ENCODE data around the gene CDC42EP5. TPM values are rescaled to one million over a fixed set of nuclear protein-coding genes. Genes with fewer than 3 reads are reported as not detected.

Gene CDC42EP5
- total RNA-seq, 1 donor from 2014 or later: 153 TPM

DNA sequence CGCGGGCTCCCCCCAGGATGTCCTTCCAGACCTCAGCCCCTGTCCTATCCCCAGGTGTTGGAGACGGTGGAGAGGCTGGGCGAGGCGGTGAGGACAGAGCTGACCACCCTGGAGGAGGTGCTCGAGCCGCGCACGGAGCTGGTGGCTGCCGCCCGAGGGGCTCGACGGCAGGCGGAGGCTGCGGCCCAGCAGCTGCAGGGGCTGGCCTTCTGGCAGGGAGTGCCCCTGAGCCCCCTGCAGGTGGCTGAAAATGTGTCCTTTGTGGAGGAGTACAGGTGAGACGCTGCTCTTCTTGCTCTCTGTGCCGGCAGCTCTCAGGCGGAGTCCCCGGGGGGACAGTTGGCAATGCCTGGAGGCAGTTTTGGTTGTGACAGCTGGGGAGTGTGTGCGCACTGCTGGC, 51.0 kb downstream of the CDC42EP5 start:
- no peaks in the 10 kb centered on the region for H3K27me3 ChIP-seq
- intact Hi-C loops (cut with DNase I): no loop called here

DNA sequence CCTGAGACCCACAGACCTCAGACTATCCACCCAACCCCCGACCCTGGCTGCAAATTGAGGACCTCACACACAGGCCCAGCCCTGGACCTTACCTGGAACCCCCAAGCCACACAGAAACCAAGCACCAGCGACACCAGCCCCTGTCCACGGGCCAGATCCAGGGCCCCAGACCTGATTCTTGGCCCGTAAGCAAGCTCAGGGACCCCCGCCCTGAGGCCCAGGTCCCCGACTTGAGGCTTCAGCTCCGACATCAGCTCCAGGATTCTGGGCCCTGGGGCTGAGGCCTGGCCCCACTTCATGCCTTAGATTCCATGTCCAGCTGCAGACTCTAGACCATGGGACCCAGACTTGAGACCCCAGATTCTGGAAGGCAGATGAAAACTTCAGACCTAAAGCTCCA, 51.6 kb downstream of the CDC42EP5 start:
- H3K27ac ChIP-seq: no peak overlapping the region
- H3K9me3 ChIP-seq: no peaks in the 10 kb centered on the region
- DNase-seq (ENCODE audit: low spot score in 2 of 2): no peak
- H3K4me3 ChIP-seq: no peak overlapping the region
- no peaks in the 10 kb centered on the region for H3K36me3 ChIP-seq
- intact Hi-C loops (cut with DNase I): no loop called here
- TF ChIP-seq, protein P1, sequence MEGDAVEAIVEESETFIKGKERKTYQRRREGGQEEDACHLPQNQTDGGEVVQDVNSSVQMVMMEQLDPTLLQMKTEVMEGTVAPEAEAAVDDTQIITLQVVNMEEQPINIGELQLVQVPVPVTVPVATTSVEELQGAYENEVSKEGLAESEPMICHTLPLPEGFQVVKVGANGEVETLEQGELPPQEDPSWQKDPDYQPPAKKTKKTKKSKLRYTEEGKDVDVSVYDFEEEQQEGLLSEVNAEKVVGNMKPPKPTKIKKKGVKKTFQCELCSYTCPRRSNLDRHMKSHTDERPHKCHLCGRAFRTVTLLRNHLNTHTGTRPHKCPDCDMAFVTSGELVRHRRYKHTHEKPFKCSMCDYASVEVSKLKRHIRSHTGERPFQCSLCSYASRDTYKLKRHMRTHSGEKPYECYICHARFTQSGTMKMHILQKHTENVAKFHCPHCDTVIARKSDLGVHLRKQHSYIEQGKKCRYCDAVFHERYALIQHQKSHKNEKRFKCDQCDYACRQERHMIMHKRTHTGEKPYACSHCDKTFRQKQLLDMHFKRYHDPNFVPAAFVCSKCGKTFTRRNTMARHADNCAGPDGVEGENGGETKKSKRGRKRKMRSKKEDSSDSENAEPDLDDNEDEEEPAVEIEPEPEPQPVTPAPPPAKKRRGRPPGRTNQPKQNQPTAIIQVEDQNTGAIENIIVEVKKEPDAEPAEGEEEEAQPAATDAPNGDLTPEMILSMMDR (IDR thresholded peaks at IDR 0.05): no peak
- peaks cover 5% of the 10 kb centered on the region for H3K27me3 ChIP-seq
- peaks cover 0 to 3% of the 10 kb centered on the region in 2 donors for H3K4me1 ChIP-seq

More for the DNA sequence above, 51.0 kb downstream of the CDC42EP5 start:
- Histone ChIP-seq H3K4me3 (no peak overlapping the region), H3K9me3 (no peaks in the 10 kb centered on the region), H3K4me1 (peaks cover 0 to 3% of the 10 kb centered on the region in 2 donors), H3K36me3 (no peaks in the 10 kb centered on the region), H3K27ac (no peak overlapping the region)
- DNase-seq (ENCODE audit: low spot score in 2 of 2): no peak
- TF ChIP-seq, protein P1 (IDR thresholded peaks at IDR 0.05): no peak

DNA sequence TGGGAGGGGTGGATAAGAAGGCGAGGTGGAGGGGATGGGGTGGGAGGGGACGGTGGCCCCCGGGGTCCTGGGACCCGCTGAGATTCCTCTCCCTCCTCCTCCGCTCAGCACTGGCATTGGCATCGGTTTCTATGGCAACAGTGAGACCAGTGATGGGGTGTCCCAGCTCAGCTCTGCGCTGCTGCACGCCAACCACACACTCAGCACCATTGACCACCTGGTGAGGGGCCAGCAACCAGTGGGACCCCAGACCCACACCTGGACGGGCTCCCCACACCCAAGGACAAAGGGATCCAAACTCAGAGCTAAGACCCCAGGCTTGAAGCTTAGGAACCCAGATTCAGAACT, 52.0 kb downstream of the CDC42EP5 start:
- Histone ChIP-seq H3K4me1 (peaks cover 0 to 3% of the 10 kb centered on the region in 2 donors), H3K27ac (no peak overlapping the region), H3K27me3 (peaks cover 8% of the 10 kb centered on the region), H3K9me3 (no peaks in the 10 kb centered on the region), H3K4me3 (no peak overlapping the region), H3K36me3 (no peaks in the 10 kb centered on the region)
- TF ChIP-seq, protein P1 (IDR thresholded peaks at IDR 0.05): no peak
- intact Hi-C loops (cut with DNase I): no loop called here
- no peak for DNase-seq (ENCODE audit: low spot score in 2 of 2)

DNA sequence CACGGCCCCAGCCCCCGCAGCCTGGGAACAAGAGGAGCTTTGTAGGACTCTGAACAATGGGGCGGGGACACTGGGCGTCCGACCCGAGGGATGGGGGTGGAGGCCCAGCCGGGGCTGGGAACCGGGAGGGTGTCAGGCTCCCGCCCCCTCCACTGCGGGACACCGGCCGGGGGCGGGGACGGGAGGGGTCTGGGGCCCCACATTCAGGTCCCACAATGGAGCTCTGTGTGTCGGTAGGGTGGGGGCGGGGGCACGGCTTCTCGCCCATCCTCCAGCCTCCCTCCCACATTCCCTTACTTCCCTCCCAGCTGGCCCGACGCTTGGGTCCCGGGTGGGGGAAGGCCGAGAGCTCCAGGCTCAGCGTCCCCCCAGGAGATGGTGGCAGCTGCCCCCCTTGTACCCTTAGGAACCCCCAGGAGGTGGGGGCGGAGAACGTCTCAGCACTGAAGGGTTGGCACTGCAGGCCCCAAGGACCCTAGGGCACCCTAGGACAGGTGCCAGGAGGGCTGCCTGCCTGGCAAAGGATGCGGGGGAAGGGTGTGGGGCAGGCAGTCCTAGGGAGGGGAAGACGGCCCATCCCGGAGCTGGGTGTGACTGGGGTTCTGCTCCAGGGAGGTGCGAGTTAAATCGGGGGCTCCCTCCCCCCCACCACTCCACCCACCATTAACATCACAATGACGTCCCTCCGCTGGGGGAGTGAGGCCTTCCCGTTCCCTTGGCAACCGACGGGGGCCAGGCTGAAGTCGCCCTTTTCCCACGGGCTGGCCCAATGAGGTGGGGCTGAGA, 52.5 kb downstream of the CDC42EP5 start:
- intact Hi-C loops (cut with DNase I): no loop called here
- Histone ChIP-seq H3K9me3 (no peaks in the 10 kb centered on the region), H3K27ac (no peak overlapping the region), H3K4me3 (no peak overlapping the region), H3K27me3 (peaks cover 9% of the 10 kb centered on the region), H3K4me1 (peaks cover 0 to 3% of the 10 kb centered on the region in 2 donors), H3K36me3 (no peaks in the 10 kb centered on the region)
- TF ChIP-seq, protein P1 (IDR thresholded peaks at IDR 0.05): no peak
- DNase-seq (ENCODE audit: low spot score in 2 of 2): no peak

DNA sequence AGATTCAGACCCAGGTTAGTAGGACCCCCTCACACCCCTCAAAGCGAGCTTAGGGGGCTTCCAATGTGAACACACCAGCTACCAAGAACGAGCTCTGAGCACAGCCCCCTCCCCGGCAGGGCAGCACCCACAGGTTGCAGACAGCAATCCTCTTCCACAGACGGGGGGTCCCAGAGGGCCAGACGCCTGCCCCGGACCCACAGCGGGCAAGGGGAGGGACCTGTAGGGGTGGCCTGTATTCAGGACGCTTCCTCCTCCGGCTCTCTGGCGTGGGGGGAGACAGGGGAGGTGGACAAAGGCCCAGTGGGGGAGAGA, 53.1 kb downstream of the CDC42EP5 start:
- peaks cover 14% of the 10 kb centered on the region for H3K27me3 ChIP-seq
- no peak overlapping the region for H3K27ac ChIP-seq
- no peaks in the 10 kb centered on the region for H3K9me3 ChIP-seq
- peaks cover 0 to 3% of the 10 kb centered on the region in 2 donors for H3K4me1 ChIP-seq
- no peak overlapping the region for H3K4me3 ChIP-seq
- no peaks in the 10 kb centered on the region for H3K36me3 ChIP-seq
- intact Hi-C loops (cut with DNase I): no loop called here
- no peak for DNase-seq (ENCODE audit: low spot score in 2 of 2)
- TF ChIP-seq, protein P1 (IDR thresholded peaks at IDR 0.05): no peak

Data from ascending aorta (tissue), 2 donors.